HCT116 (cell line): Measurements from ENCODE around the gene WAPL.

ENCODE experiments used
- POLR2A ChIP-seq: IDR thresholded peaks from 2 replicates; pipeline ENCODE4 v1.7.0; 2011; ENCODE audit warnings: borderline replicate concordance; ENCODE audit not compliant: insufficient read depth, insufficient read length; ENCODE audit errors: extremely low read depth
- POLR2AphosphoS5 ChIP-seq: IDR thresholded peaks from 2 replicates; pipeline ENCODE4 v1.6.1; 2011; ENCODE audit warnings: mild to moderate bottlenecking, low read depth, low read length, moderate library complexity
- ZNF274 ChIP-seq: fragments of 200-500 bp; sonication (Bioruptor generic); IDR thresholded peaks from 2 replicates; pipeline ENCODE4 v1.6.1; 2014; ENCODE audit warnings: mild to moderate bottlenecking, low read depth, low read length, inconsistent platforms
- TF ChIP-seq, protein P1 (sequence below), 3 experiments: fragments of 200-600 bp in 1 of 3; sonication (generic) in 1 of 3; IDR thresholded peaks in 2 of 3; conservative IDR thresholded peaks in 1 of 3; 2 replicates each; pipeline ENCODE4 v1.5.1; 2012 to 2017; ENCODE audit warnings: low read depth in 2 of 3, low read length in 2 of 3, antibody characterized with exemption in 1 of 3, borderline replicate concordance in 1 of 3, control low read depth in 1 of 3, mild to moderate bottlenecking in 1 of 3, mixed read lengths in 1 of 3, mixed run types in 1 of 3, moderate library complexity in 1 of 3; ENCODE audit not compliant: insufficient read depth in 1 of 3

DNA sequence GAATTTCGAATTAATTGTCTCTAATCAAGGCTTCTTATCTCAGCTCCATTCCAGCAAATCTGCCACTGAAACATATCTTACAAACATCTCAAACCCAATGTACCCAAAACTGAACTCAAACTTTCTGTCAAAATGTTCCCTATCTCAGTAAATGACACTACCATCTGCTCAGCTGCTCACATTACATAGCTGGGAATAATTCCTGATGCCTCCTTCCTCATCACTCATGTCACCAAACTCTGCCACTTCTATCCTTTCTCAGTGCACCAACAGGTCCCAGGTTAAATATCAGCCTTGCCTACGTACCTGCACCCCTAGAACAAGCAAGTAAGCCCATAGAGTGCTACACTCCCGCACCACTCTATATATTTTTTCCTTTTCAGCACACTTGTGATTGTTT lies 12.4 kb downstream of the WAPL start:
- TF ChIP-seq, protein P1, sequence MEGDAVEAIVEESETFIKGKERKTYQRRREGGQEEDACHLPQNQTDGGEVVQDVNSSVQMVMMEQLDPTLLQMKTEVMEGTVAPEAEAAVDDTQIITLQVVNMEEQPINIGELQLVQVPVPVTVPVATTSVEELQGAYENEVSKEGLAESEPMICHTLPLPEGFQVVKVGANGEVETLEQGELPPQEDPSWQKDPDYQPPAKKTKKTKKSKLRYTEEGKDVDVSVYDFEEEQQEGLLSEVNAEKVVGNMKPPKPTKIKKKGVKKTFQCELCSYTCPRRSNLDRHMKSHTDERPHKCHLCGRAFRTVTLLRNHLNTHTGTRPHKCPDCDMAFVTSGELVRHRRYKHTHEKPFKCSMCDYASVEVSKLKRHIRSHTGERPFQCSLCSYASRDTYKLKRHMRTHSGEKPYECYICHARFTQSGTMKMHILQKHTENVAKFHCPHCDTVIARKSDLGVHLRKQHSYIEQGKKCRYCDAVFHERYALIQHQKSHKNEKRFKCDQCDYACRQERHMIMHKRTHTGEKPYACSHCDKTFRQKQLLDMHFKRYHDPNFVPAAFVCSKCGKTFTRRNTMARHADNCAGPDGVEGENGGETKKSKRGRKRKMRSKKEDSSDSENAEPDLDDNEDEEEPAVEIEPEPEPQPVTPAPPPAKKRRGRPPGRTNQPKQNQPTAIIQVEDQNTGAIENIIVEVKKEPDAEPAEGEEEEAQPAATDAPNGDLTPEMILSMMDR (IDR thresholded peaks at IDR 0.05 in 2 of 3, conservative IDR thresholded peaks at IDR 0.05 in 1 of 3; ENCODE audit: borderline replicate concordance in 1 of 3, insufficient read depth in 1 of 3, low read depth in 2 of 3, low read length in 2 of 3): no peak
- TF ChIP-seq POLR2AphosphoS5: no peak
- TF ChIP-seq ZNF274: no peak
- TF ChIP-seq POLR2A: no peak
